HEK293T (cell line): ENCODE measurements around the gene CDKN2AIPNL.

Source experiments
- CTCF ChIA-PET: fragments of 350-600 bp; formaldehyde crosslinking; extraction: SDS; loops from one replicate; lab custom pipeline; 2021; ENCODE audit warnings: antibody characterized with exemption, inconsistent platforms; lab: Yijun Ruan, JAX
- POLR2A ChIA-PET: fragments of 350-600 bp; formaldehyde crosslinking; extraction: SDS; loops from one replicate; lab custom pipeline; 2020; ENCODE audit warnings: antibody characterized with exemption, inconsistent platforms; lab: Yijun Ruan, JAX
- DNase-seq: peaks from one replicate; pipeline ENCODE4 v3.0.0; 2012; ENCODE audit warnings: mixed read lengths; ENCODE audit errors: extremely low spot score
- ARNT ChIP-seq: fragments of 450-650 bp; IDR thresholded peaks from 2 replicates; pipeline ENCODE4 v1.6.1; 2017; ENCODE audit warnings: mild to moderate bottlenecking
- BHLHE40 ChIP-seq: fragments of 450-650 bp; IDR thresholded peaks from 2 replicates; pipeline ENCODE4 v1.6.1; 2016; ENCODE audit warnings: mild to moderate bottlenecking, moderate library complexity, borderline replicate concordance
- CTBP1 ChIP-seq: fragments of 450-650 bp; IDR thresholded peaks from 2 replicates; pipeline ENCODE4 v1.6.1; 2016; ENCODE audit warnings: borderline replicate concordance
- ELF4 ChIP-seq: fragments of 450-650 bp; IDR thresholded peaks from 2 replicates; pipeline ENCODE4 v1.6.1; 2017; ENCODE audit warnings: antibody characterized with exemption
- FOXA1 ChIP-seq: fragments of 450-650 bp; IDR thresholded peaks from 2 replicates; pipeline ENCODE4 v1.6.1; 2016; ENCODE audit warnings: mild to moderate bottlenecking
- FOXK2 ChIP-seq: fragments of 450-650 bp; IDR thresholded peaks from 2 replicates; pipeline ENCODE4 v1.6.1; 2016; ENCODE audit warnings: mild to moderate bottlenecking
- FOXM1 ChIP-seq: fragments of 450-650 bp; IDR thresholded peaks from 2 replicates; pipeline ENCODE4 v1.6.1; 2017; ENCODE audit warnings: mild to moderate bottlenecking, borderline replicate concordance
- HDGF ChIP-seq: fragments of 450-650 bp; IDR thresholded peaks from 2 replicates; pipeline ENCODE4 v1.6.1; 2017; ENCODE audit warnings: antibody characterized with exemption, borderline replicate concordance
- L3MBTL2 ChIP-seq: fragments of 450-650 bp; conservative IDR thresholded peaks from 2 replicates; pipeline ENCODE4 v1.6.1; 2016; ENCODE audit warnings: mild to moderate bottlenecking
- LEF1 ChIP-seq: fragments of 450-650 bp; IDR thresholded peaks from 2 replicates; pipeline ENCODE4 v1.6.1; 2017; ENCODE audit warnings: mild to moderate bottlenecking, borderline replicate concordance
- NFRKB ChIP-seq: fragments of 450-650 bp; IDR thresholded peaks from 2 replicates; pipeline ENCODE4 v1.6.1; 2016; ENCODE audit warnings: mild to moderate bottlenecking, moderate library complexity
- PKNOX1 ChIP-seq: fragments of 450-650 bp; IDR thresholded peaks from 2 replicates; pipeline ENCODE4 v1.6.1; 2016
- SP1 ChIP-seq: fragments of 450-650 bp; IDR thresholded peaks from 2 replicates; pipeline ENCODE4 v1.6.1; 2017
- SUZ12 ChIP-seq: fragments of 450-650 bp; IDR thresholded peaks from 2 replicates; pipeline ENCODE4 v1.6.1; 2016; ENCODE audit warnings: mild to moderate bottlenecking
- TARDBP ChIP-seq: fragments of 450-650 bp; IDR thresholded peaks from 2 replicates; pipeline ENCODE4 v1.6.1; 2016
- ZNF384 ChIP-seq: fragments of 450-650 bp; IDR thresholded peaks from 2 replicates; pipeline ENCODE4 v1.6.1; 2016

Gene CDKN2AIPNL

GRCh38 chr5:134417707-134418106 lies 6.0 kb upstream of the CDKN2AIPNL start:
- ChIA-PET POLR2A (no interaction called here), CTCF (interaction anchor here (1.7 kb wide), 1 partner anchor 170 kb away, joined by 4 read pairs; no protein-coding TSS in a partner anchor)
- TF ChIP-seq FOXA1 (no peak), CTBP1 (no peak), ELF4 (no peak), SP1 (no peak), HDGF (no peak), BHLHE40 (no peak), ARNT (no peak), PKNOX1 (no peak), LEF1 (no peak), FOXM1 (no peak), TARDBP (no peak), FOXK2 (no peak), SUZ12 (no peak)
- DNase-seq: no peak

GRCh38 chr5:134413046-134413445 lies 1.4 kb upstream of the CDKN2AIPNL start:
- no peak for TF ChIP-seq L3MBTL2
- ChIA-PET CTCF (interaction anchor here (0.6 to 1.4 kb wide), 2 partner anchors 164 to 174 kb away, joined by 3 to 4 read pairs; no protein-coding TSS in a partner anchor), POLR2A (interaction anchor here (1.2 to 3.7 kb wide), 4 partner anchors 14 to 112 kb away, joined by 3 to 23 read pairs (median 11); partner anchors contain the start of genes JADE2 and UBE2B)
- no peak for DNase-seq

GRCh38 chr5:134411228-134411545 lies 494 bp downstream of the CDKN2AIPNL start:
- no peak for TF ChIP-seq CTBP1
- no peak for TF ChIP-seq LEF1
- ChIA-PET CTCF (interaction anchor here (0.5 to 1.4 kb wide), 8 partner anchors 15 to 176 kb away, joined by 3 to 9 read pairs (median 4); partner anchors contain the start of gene UBE2B), POLR2A (interaction anchor here (0.9 to 3.7 kb wide), 17 partner anchors 14 to 176 kb away, joined by 3 to 23 read pairs (median 5); partner anchors contain the start of genes JADE2 and UBE2B)
- no peak for DNase-seq

- CTCF ChIA-PET: interaction anchor here (0.8 to 1.4 kb wide), 5 partner anchors 15 to 177 kb away, joined by 3 to 9 read pairs (median 4); partner anchors contain the start of gene UBE2B
- no peak for TF ChIP-seq BHLHE40
- POLR2A ChIA-PET: interaction anchor here (0.9 to 3.7 kb wide), 15 partner anchors 14 to 176 kb away, joined by 3 to 23 read pairs (median 5); partner anchors contain the start of genes JADE2 and UBE2B
- DNase-seq: no peak
Measured at GRCh38 chr5:134410822-134411221, 859 bp downstream of the CDKN2AIPNL start.

GRCh38 chr5:134409321-134409720 lies 2.4 kb downstream of the CDKN2AIPNL start:
- no peak for DNase-seq
- POLR2A ChIA-PET: no interaction called here

GRCh38 chr5:134406390-134406789 lies 5.3 kb downstream of the CDKN2AIPNL start:
- ChIA-PET POLR2A (interaction anchor here (0.8 kb wide), 1 partner anchor 105 kb away, joined by 3 read pairs; no protein-coding TSS in a partner anchor), CTCF (no interaction called here)
- TF ChIP-seq SP1 (no peak), L3MBTL2 (no peak), ARNT (no peak)
- DNase-seq: no peak

More at GRCh38 chr5:134409321-134409720, 2.4 kb downstream of the CDKN2AIPNL start:
- TF ChIP-seq ZNF384 (no peak), SUZ12 (no peak), HDGF (no peak), TARDBP (no peak), CTBP1 (no peak)
- CTCF ChIA-PET: interaction anchor here (0.6 to 1.0 kb wide), 2 partner anchors 122 to 178 kb away, joined by 3 read pairs; no protein-coding TSS in a partner anchor

- ChIA-PET CTCF (no interaction called here), POLR2A (interaction anchor here (0.5 kb wide), 1 partner anchor 111 kb away, joined by 3 read pairs; no protein-coding TSS in a partner anchor)
- no peak for DNase-seq
- TF ChIP-seq TARDBP (no peak), CTBP1 (no peak), PKNOX1 (no peak), ZNF384 (no peak), LEF1 (no peak), L3MBTL2 (no peak), BHLHE40 (no peak), FOXM1 (no peak), NFRKB (no peak), FOXA1 (no peak), ARNT (no peak), FOXK2 (no peak), SP1 (no peak)
Measured at GRCh38 chr5:134403951-134404350, 7.7 kb downstream of the CDKN2AIPNL start.

- POLR2A ChIA-PET: no interaction called here
- no peak for DNase-seq
- CTCF ChIA-PET: no interaction called here
- TF ChIP-seq L3MBTL2 (no peak), CTBP1 (no peak), ARNT (no peak), TARDBP (no peak), ZNF384 (no peak), FOXA1 (no peak), LEF1 (no peak), FOXK2 (no peak), FOXM1 (no peak), SUZ12 (no peak), BHLHE40 (no peak)
Measured at GRCh38 chr5:134398609-134399155, 13.0 kb downstream of the CDKN2AIPNL start.
